Measurements from ENCODE around the gene EFS.

The EFS gene

GRCh38 chr14:23306412-23307145, 58.4 kb downstream of the EFS start, which contains the start of gene BCL2L2 (continued):
- TF ChIP-seq ZNF138 (tag by site-specific recombination; IDR thresholded peaks at IDR 0.05; ENCODE audit: borderline replicate concordance) (no peak), ZNF366 (tag by site-specific recombination; conservative IDR thresholded peaks at IDR 0.05) (peak; percentile 100), ZBTB26 (tag by site-specific recombination; optimal IDR thresholded peaks at IDR 0.05) (peak; percentile 20), KLF17 (tag by site-specific recombination; IDR thresholded peaks at IDR 0.05) (peak; percentile 95), ZBTB20 (tag by site-specific recombination; IDR thresholded peaks at IDR 0.05) (peak; percentile 84; the same call in 1 of the 2 replicates), RBAK (tag by site-specific recombination; IDR thresholded peaks at IDR 0.05) (no peak), SP2 (tag by site-specific recombination; IDR thresholded peaks at IDR 0.05) (peak; percentile 97), ZNF341 (tag by site-specific recombination; IDR thresholded peaks at IDR 0.05; ENCODE audit: low read depth) (peak; percentile 85), OVOL3 (tag by site-specific recombination; IDR thresholded peaks at IDR 0.05) (peak; percentile 13; the same call in 1 of the 2 replicates), KLF10 (tag by site-specific recombination; IDR thresholded peaks at IDR 0.05) (peak; percentile 70), ZBTB8A (tag by site-specific recombination; IDR thresholded peaks at IDR 0.05) (peak; percentile 100), ZNF704 (tag by site-specific recombination; IDR thresholded peaks at IDR 0.05) (0 out of 2 replicates have a peak, but pooled peaks have one; percentile 20), SP7 (tag by site-specific recombination; IDR thresholded peaks at IDR 0.05) (peak; percentile 87), ZNF19 (tag by site-specific recombination; IDR thresholded peaks at IDR 0.05; ENCODE audit: low read depth) (no peak), ZEB2 (tag by site-specific recombination; IDR thresholded peaks at IDR 0.05) (peak; percentile 68), SCRT2 (tag by site-specific recombination; IDR thresholded peaks at IDR 0.05) (peak; percentile 98), ZNF585B (tag by site-specific recombination; IDR thresholded peaks at IDR 0.05) (no peak), ZNF76 (tag by site-specific recombination; IDR thresholded peaks at IDR 0.05; ENCODE audit: borderline replicate concordance, low read depth) (peak; percentile 76; the same call in 1 of the 2 replicates), ZBTB44 (tag by site-specific recombination; IDR thresholded peaks at IDR 0.05) (no peak)
